HL-60 (cell line): ENCODE data around the gene CARD14.

ENCODE experiments used
- DNase-seq, 2 experiments: peaks; one replicate each; pipeline ENCODE4 v3.0.0-alpha.2; 2010 to 2020; ENCODE audit warnings: low read depth in 1 of 2, low spot score in 1 of 2
- H3K27ac ChIP-seq: fragments of 250-450 bp; sonication (Bioruptor Pico); replicated peaks from 2 replicates; pipeline ENCODE4 v1.5.1; 2020; ENCODE audit warnings: mild to moderate bottlenecking, moderate library complexity
- H3K27me3 ChIP-seq: fragments of 250-450 bp; sonication (Bioruptor Pico); 2 replicates; pipeline ENCODE4 v1.5.1; 2021; ENCODE audit warnings: mild to moderate bottlenecking, moderate library complexity; ENCODE audit not compliant: insufficient read depth, poor library complexity, severe bottlenecking
- H3K4me3 ChIP-seq: replicated peaks from 2 replicates; pipeline ENCODE4 v1.5.1; 2011; ENCODE audit warnings: mild to moderate bottlenecking, control low read depth, low read length; ENCODE audit not compliant: insufficient read depth
- GABPA ChIP-seq: IDR thresholded peaks from 2 replicates; pipeline ENCODE4 v1.6.1; 2012; ENCODE audit warnings: low read depth
- POLR2AphosphoS5 ChIP-seq: IDR thresholded peaks from 2 replicates; pipeline ENCODE4 v1.6.1; 2012; ENCODE audit warnings: low read depth
- SPI1 ChIP-seq: IDR thresholded peaks from 2 replicates; pipeline ENCODE4 v1.6.1; 2012; ENCODE audit warnings: low read depth, mild to moderate bottlenecking, borderline replicate concordance
- TF ChIP-seq, protein P1 (sequence below): IDR thresholded peaks from one replicate; pipeline ENCODE4 v1.5.1; 2011; ENCODE audit warnings: low read length, control low read depth, inconsistent platforms; ENCODE audit not compliant: insufficient read depth
- TF ChIP-seq, protein P2 (sequence below): IDR thresholded peaks from 2 replicates; pipeline ENCODE4 v1.6.1; 2012; ENCODE audit warnings: low read depth; ENCODE audit not compliant: insufficient replicate concordance

The CARD14 gene

DNA sequence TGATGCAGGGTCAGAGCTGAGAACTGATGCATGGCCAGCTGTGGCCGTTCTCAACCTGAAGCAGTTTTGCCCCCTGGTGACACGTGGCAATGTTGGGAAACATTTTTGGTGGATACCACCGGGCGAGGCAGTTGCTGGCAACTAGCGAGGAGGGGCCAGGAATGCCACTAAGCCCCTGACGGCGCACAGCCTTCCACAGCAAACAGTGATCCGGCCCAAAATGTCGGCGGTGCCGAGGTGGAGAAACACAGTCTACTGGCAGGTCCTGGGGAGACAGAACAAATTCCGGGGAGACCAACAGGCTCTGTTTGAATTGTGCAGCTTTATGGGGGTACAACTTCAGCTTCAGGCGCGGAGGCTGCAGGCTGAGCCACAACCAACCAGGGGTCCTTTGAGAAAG is 58.6 kb downstream of the CARD14 start:
- H3K27me3 ChIP-seq, result peaks cover 6% of the 10 kb centered on the region
- no peak overlapping the region for H3K4me3 ChIP-seq
- H3K27ac ChIP-seq, result no peak overlapping the region
- DNase-seq, result no peak
- TF ChIP-seq POLR2AphosphoS5, result no peak
- TF ChIP-seq, protein P1, sequence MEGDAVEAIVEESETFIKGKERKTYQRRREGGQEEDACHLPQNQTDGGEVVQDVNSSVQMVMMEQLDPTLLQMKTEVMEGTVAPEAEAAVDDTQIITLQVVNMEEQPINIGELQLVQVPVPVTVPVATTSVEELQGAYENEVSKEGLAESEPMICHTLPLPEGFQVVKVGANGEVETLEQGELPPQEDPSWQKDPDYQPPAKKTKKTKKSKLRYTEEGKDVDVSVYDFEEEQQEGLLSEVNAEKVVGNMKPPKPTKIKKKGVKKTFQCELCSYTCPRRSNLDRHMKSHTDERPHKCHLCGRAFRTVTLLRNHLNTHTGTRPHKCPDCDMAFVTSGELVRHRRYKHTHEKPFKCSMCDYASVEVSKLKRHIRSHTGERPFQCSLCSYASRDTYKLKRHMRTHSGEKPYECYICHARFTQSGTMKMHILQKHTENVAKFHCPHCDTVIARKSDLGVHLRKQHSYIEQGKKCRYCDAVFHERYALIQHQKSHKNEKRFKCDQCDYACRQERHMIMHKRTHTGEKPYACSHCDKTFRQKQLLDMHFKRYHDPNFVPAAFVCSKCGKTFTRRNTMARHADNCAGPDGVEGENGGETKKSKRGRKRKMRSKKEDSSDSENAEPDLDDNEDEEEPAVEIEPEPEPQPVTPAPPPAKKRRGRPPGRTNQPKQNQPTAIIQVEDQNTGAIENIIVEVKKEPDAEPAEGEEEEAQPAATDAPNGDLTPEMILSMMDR, result no peak
- no peak for TF ChIP-seq SPI1
- TF ChIP-seq, protein P2, sequence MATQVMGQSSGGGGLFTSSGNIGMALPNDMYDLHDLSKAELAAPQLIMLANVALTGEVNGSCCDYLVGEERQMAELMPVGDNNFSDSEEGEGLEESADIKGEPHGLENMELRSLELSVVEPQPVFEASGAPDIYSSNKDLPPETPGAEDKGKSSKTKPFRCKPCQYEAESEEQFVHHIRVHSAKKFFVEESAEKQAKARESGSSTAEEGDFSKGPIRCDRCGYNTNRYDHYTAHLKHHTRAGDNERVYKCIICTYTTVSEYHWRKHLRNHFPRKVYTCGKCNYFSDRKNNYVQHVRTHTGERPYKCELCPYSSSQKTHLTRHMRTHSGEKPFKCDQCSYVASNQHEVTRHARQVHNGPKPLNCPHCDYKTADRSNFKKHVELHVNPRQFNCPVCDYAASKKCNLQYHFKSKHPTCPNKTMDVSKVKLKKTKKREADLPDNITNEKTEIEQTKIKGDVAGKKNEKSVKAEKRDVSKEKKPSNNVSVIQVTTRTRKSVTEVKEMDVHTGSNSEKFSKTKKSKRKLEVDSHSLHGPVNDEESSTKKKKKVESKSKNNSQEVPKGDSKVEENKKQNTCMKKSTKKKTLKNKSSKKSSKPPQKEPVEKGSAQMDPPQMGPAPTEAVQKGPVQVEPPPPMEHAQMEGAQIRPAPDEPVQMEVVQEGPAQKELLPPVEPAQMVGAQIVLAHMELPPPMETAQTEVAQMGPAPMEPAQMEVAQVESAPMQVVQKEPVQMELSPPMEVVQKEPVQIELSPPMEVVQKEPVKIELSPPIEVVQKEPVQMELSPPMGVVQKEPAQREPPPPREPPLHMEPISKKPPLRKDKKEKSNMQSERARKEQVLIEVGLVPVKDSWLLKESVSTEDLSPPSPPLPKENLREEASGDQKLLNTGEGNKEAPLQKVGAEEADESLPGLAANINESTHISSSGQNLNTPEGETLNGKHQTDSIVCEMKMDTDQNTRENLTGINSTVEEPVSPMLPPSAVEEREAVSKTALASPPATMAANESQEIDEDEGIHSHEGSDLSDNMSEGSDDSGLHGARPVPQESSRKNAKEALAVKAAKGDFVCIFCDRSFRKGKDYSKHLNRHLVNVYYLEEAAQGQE, result no peak
- TF ChIP-seq GABPA, result no peak

DNA sequence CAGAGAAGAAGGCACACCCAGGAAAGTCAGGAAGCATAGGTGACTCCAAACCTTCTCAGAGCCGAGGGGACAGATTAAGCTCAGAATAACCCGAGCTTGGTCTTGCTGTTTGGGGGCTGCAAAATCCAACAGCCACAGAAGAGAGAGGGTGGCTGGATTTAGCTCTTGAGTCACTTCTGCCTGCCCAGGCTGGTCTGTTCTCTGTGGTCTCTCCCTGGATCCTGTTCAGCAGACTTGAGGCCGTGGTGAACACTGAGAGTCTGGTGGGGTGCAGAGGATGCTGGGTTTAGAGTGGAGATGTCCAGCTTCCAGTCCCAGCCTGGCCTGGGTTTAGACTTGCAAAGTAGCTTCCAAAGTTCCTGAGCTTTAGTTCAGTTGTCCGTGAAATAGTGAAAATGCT is 59.2 kb downstream of the CARD14 start:
- TF ChIP-seq, protein P2, result no peak
- TF ChIP-seq GABPA (no peak), POLR2AphosphoS5 (no peak), SPI1 (no peak)
- TF ChIP-seq, protein P1, result no peak
- DNase-seq, result no peak
- no peak overlapping the region for H3K4me3 ChIP-seq
- peaks cover 6% of the 10 kb centered on the region for H3K27me3 ChIP-seq
- no peak overlapping the region for H3K27ac ChIP-seq

DNA sequence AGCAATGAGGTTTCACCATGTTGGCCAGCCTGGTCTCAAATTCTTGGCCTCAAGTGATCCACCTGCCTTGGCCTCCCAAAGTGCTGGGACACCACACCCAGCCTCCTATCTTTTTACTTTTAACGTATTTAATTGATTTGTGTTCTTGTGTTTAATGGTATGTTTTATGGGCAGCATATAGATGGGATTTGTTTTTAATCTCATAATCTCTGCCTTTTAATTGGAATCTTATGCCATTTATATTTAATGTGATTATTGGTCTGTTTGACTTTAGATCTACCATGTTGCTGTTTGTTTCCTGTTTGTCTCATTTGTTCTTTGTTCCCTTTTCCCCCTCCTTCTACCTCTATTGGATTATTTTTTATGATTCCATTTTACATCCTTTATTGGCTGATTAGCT is 62.6 kb downstream of the CARD14 start:
- no peak overlapping the region for H3K27ac ChIP-seq
- no peak for DNase-seq
- TF ChIP-seq, protein P1, result no peak
- TF ChIP-seq POLR2AphosphoS5, result no peak
- TF ChIP-seq, protein P2, result no peak
- TF ChIP-seq SPI1, result no peak
- no peak for TF ChIP-seq GABPA
- peaks cover 3% of the 10 kb centered on the region for H3K27me3 ChIP-seq
- H3K4me3 ChIP-seq, result no peak overlapping the region
